Measurements from ENCODE around the gene PDE6C.
A peak's percentile ranks its signal among the peaks of the same experiment; 100 is the strongest.
"Not testable (repeated sequence)": the region's sequence is repeated elsewhere in the genome, so short reads cannot be mapped to it uniquely, and the experiment has no call there.

The PDE6C gene

GRCh38 chr10:93672890-93673289, 60.6 kb downstream of the PDE6C start:
- Histone ChIP-seq H3K27ac (ENCODE audit: low read depth, low read length) (no peak overlapping the region), H3K27me3 (ENCODE audit: control insufficient read depth, insufficient read depth, low read length) (no peaks in the 10 kb centered on the region), H3K4me1 (ENCODE audit: control insufficient read depth, insufficient read depth, low read length) (no peaks in the 10 kb centered on the region; the same call in 1 of the 2 replicates), H3K9ac (ENCODE audit: low read length) (no peak overlapping the region), H3K9me3 (ENCODE audit: control insufficient read depth, insufficient read depth, low read depth, low read length) (no peaks in the 10 kb centered on the region), H3K4me3 (ENCODE audit: low read depth, low read length) (no peak overlapping the region), H3K36me3 (ENCODE audit: control insufficient read depth, insufficient read depth, low read length) (peaks cover 80% of the 10 kb centered on the region)

- Histone ChIP-seq H3K4me3 (ENCODE audit: low read depth, low read length) (no peak overlapping the region), H3K27ac (ENCODE audit: low read depth, low read length) (no peak overlapping the region), H3K9ac (ENCODE audit: low read length) (no peak overlapping the region), H3K4me1 (ENCODE audit: control insufficient read depth, insufficient read depth, low read length) (no peaks in the 10 kb centered on the region; the same call in 1 of the 2 replicates), H3K36me3 (ENCODE audit: control insufficient read depth, insufficient read depth, low read length) (peaks cover 81% of the 10 kb centered on the region), H3K27me3 (ENCODE audit: control insufficient read depth, insufficient read depth, low read length) (no peaks in the 10 kb centered on the region), H3K9me3 (ENCODE audit: control insufficient read depth, insufficient read depth, low read depth, low read length) (no peaks in the 10 kb centered on the region)
These were observed 61.5 kb downstream of the PDE6C start for GRCh38 chr10:93673791-93674190.

- no peaks in the 10 kb centered on the region; the same call in 1 of the 2 replicates for H3K4me1 ChIP-seq (ENCODE audit: control insufficient read depth, insufficient read depth, low read length)
- H3K27me3 ChIP-seq (ENCODE audit: control insufficient read depth, insufficient read depth, low read length), result no peaks in the 10 kb centered on the region
- no peak overlapping the region for H3K9ac ChIP-seq (ENCODE audit: low read length)
- no peak overlapping the region for H3K4me3 ChIP-seq (ENCODE audit: low read depth, low read length)
- H3K36me3 ChIP-seq (ENCODE audit: control insufficient read depth, insufficient read depth, low read length), result peaks cover 58% of the 10 kb centered on the region
- H3K9me3 ChIP-seq (ENCODE audit: control insufficient read depth, insufficient read depth, low read depth, low read length), result no peaks in the 10 kb centered on the region
- H3K27ac ChIP-seq (ENCODE audit: low read depth, low read length), result no peak overlapping the region
These were observed 66.0 kb downstream of the PDE6C start for GRCh38 chr10:93678386-93678785.

- no peaks in the 10 kb centered on the region; the same call in 1 of the 2 replicates for H3K4me1 ChIP-seq (ENCODE audit: control insufficient read depth, insufficient read depth, low read length)
- H3K27me3 ChIP-seq (ENCODE audit: control insufficient read depth, insufficient read depth, low read length), result no peaks in the 10 kb centered on the region
- no peaks in the 10 kb centered on the region for H3K9me3 ChIP-seq (ENCODE audit: control insufficient read depth, insufficient read depth, low read depth, low read length)
- H3K36me3 ChIP-seq (ENCODE audit: control insufficient read depth, insufficient read depth, low read length), result peaks cover 56% of the 10 kb centered on the region
- no peak overlapping the region for H3K4me3 ChIP-seq (ENCODE audit: low read depth, low read length)
- no peak overlapping the region for H3K27ac ChIP-seq (ENCODE audit: low read depth, low read length)
- no peak overlapping the region for H3K9ac ChIP-seq (ENCODE audit: low read length)
These were observed 66.7 kb downstream of the PDE6C start for GRCh38 chr10:93678805-93679587.

- no peak overlapping the region for H3K27ac ChIP-seq (ENCODE audit: low read depth, low read length)
- peaks cover 3% of the 10 kb centered on the region for H3K4me1 ChIP-seq (ENCODE audit: control insufficient read depth, insufficient read depth, low read length)
- H3K36me3 ChIP-seq (ENCODE audit: control insufficient read depth, insufficient read depth, low read length), result peaks cover 45% of the 10 kb centered on the region
- no peaks in the 10 kb centered on the region for H3K9me3 ChIP-seq (ENCODE audit: control insufficient read depth, insufficient read depth, low read depth, low read length)
- no peak overlapping the region for H3K9ac ChIP-seq (ENCODE audit: low read length)
- no peaks in the 10 kb centered on the region for H3K27me3 ChIP-seq (ENCODE audit: control insufficient read depth, insufficient read depth, low read length)
- no peak overlapping the region for H3K4me3 ChIP-seq (ENCODE audit: low read depth, low read length)
These were observed 68.2 kb downstream of the PDE6C start for GRCh38 chr10:93680412-93681047.

- Histone ChIP-seq H3K9me3 (ENCODE audit: control insufficient read depth, insufficient read depth, low read depth, low read length) (no peaks in the 10 kb centered on the region), H3K27me3 (ENCODE audit: control insufficient read depth, insufficient read depth, low read length) (no peaks in the 10 kb centered on the region), H3K27ac (ENCODE audit: low read depth, low read length) (no peak overlapping the region), H3K36me3 (ENCODE audit: control insufficient read depth, insufficient read depth, low read length) (peaks cover 31% of the 10 kb centered on the region), H3K4me3 (ENCODE audit: low read depth, low read length) (no peak overlapping the region), H3K9ac (ENCODE audit: low read length) (no peak overlapping the region), H3K4me1 (ENCODE audit: control insufficient read depth, insufficient read depth, low read length) (peaks cover 3% of the 10 kb centered on the region; the same call in 1 of the 2 replicates)
These were observed 75.4 kb downstream of the PDE6C start for GRCh38 chr10:93687737-93688136.

GRCh38 chr10:93695740-93696139, 83.4 kb downstream of the PDE6C start:
- no peak overlapping the region for H3K27ac ChIP-seq (ENCODE audit: low read depth, low read length)
- H3K9ac ChIP-seq (ENCODE audit: low read length), result no peak overlapping the region
- no peaks in the 10 kb centered on the region for H3K27me3 ChIP-seq (ENCODE audit: control insufficient read depth, insufficient read depth, low read length)
- peaks cover 69% of the 10 kb centered on the region for H3K36me3 ChIP-seq (ENCODE audit: control insufficient read depth, insufficient read depth, low read length)
- H3K4me1 ChIP-seq (ENCODE audit: control insufficient read depth, insufficient read depth, low read length), result peaks cover 9% of the 10 kb centered on the region; the same call in 1 of the 2 replicates
- H3K4me3 ChIP-seq (ENCODE audit: low read depth, low read length), result no peak overlapping the region
- no peaks in the 10 kb centered on the region for H3K9me3 ChIP-seq (ENCODE audit: control insufficient read depth, insufficient read depth, low read depth, low read length)

- H3K36me3 ChIP-seq (ENCODE audit: control insufficient read depth, insufficient read depth, low read length), result peaks cover 62% of the 10 kb centered on the region
- H3K4me3 ChIP-seq (ENCODE audit: low read depth, low read length), result not testable (repeated sequence)
These were observed 84.2 kb downstream of the PDE6C start for GRCh38 chr10:93696582-93696981.

GRCh38 chr10:93697207-93697606, 84.9 kb downstream of the PDE6C start:
- peaks cover 56% of the 10 kb centered on the region for H3K36me3 ChIP-seq (ENCODE audit: control insufficient read depth, insufficient read depth, low read length)
- H3K9me3 ChIP-seq (ENCODE audit: control insufficient read depth, insufficient read depth, low read depth, low read length), result no peaks in the 10 kb centered on the region
- peaks cover 15% of the 10 kb centered on the region; the same call in 1 of the 2 replicates for H3K4me1 ChIP-seq (ENCODE audit: control insufficient read depth, insufficient read depth, low read length)
- no peaks in the 10 kb centered on the region for H3K27me3 ChIP-seq (ENCODE audit: control insufficient read depth, insufficient read depth, low read length)
- no peak overlapping the region for H3K27ac ChIP-seq (ENCODE audit: low read depth, low read length)
- no peak overlapping the region for H3K9ac ChIP-seq (ENCODE audit: low read length)
- no peak overlapping the region for H3K4me3 ChIP-seq (ENCODE audit: low read depth, low read length)

More at GRCh38 chr10:93696582-93696981, 84.2 kb downstream of the PDE6C start:
- H3K27ac ChIP-seq (ENCODE audit: low read depth, low read length); H3K27me3 ChIP-seq (ENCODE audit: control insufficient read depth, insufficient read depth, low read length); H3K9ac ChIP-seq (ENCODE audit: low read length); H3K9me3 ChIP-seq (ENCODE audit: control insufficient read depth, insufficient read depth, low read depth, low read length): not testable (repeated sequence)
- peaks cover 13% of the 10 kb centered on the region; the same call in 1 of the 2 replicates for H3K4me1 ChIP-seq (ENCODE audit: control insufficient read depth, insufficient read depth, low read length)

GRCh38 chr10:93701866-93702209, 89.5 kb downstream of the PDE6C start:
- peak overlapping the region; percentile 40; the same call in 1 of the 2 replicates for H3K27ac ChIP-seq (ENCODE audit: low read depth, low read length)
- peak overlapping the region; percentile 77 for H3K4me3 ChIP-seq (ENCODE audit: low read depth, low read length)
- no peaks in the 10 kb centered on the region for H3K9me3 ChIP-seq (ENCODE audit: control insufficient read depth, insufficient read depth, low read depth, low read length)

More at GRCh38 chr10:93701866-93702209, 89.5 kb downstream of the PDE6C start:
- Histone ChIP-seq H3K36me3 (ENCODE audit: control insufficient read depth, insufficient read depth, low read length) (peaks cover 25% of the 10 kb centered on the region), H3K27me3 (ENCODE audit: control insufficient read depth, insufficient read depth, low read length) (no peaks in the 10 kb centered on the region), H3K4me1 (ENCODE audit: control insufficient read depth, insufficient read depth, low read length) (peaks cover 15% of the 10 kb centered on the region; the same call in 1 of the 2 replicates), H3K9ac (ENCODE audit: low read length) (peak overlapping the region; percentile 82)

Data from HUES6 (cell line).